Measurements from ENCODE around the gene OR10T2.
"Not testable (repeated sequence)": the region's sequence is repeated elsewhere in the genome, so short reads cannot be mapped to it uniquely, and the experiment has no call there.

Gene OR10T2

GRCh38 chr1:158398818-158399514 lies at the start of gene OR10T2:
OR10T2 (minus strand) TSS chr1:158399466; CDS start chr1:158399466, 0 bp downstream.
- no peak within 1 kb of the TSS for H3K4me3 ChIP-seq (ENCODE audit: low read depth, low read length)

- no peak overlapping the region for H3K4me3 ChIP-seq (ENCODE audit: low read depth, low read length)
These were observed 46.1 kb upstream of the OR10T2 start for GRCh38 chr1:158445376-158445775.

GRCh38 chr1:158434741-158435140 lies 35.5 kb upstream of the OR10T2 start:
- H3K4me3 ChIP-seq (ENCODE audit: low read depth, low read length), result no peak overlapping the region

GRCh38 chr1:158430163-158430562 lies 30.9 kb upstream of the OR10T2 start:
- not testable (repeated sequence) for H3K4me3 ChIP-seq (ENCODE audit: low read depth, low read length)

- H3K4me3 ChIP-seq (ENCODE audit: low read depth, low read length), result no peak within 1 kb of the TSS
These were observed 26.9 kb upstream of the OR10T2 start, which contains the start of gene OR10K2 for GRCh38 chr1:158426137-158426536. OR10K2 (minus strand) TSS chr1:158426237; CDS start chr1:158420866, 5,371 bp downstream.

GRCh38 chr1:158425027-158425426 lies 25.8 kb upstream of the OR10T2 start:
- H3K4me3 ChIP-seq (ENCODE audit: low read depth, low read length), result no peak overlapping the region

- H3K4me3 ChIP-seq (ENCODE audit: low read depth, low read length), result no peak overlapping the region
These were observed 22.9 kb upstream of the OR10T2 start for GRCh38 chr1:158422212-158422611.

GRCh38 chr1:158417586-158417985 lies 18.3 kb upstream of the OR10T2 start:
- no peak overlapping the region for H3K4me3 ChIP-seq (ENCODE audit: low read depth, low read length)

- H3K4me3 ChIP-seq (ENCODE audit: low read depth, low read length), result no peak overlapping the region
These were observed 15.5 kb upstream of the OR10T2 start for GRCh38 chr1:158414651-158415345.

GRCh38 chr1:158407092-158407491 lies 7.8 kb upstream of the OR10T2 start:
- no peak overlapping the region for H3K4me3 ChIP-seq (ENCODE audit: low read depth, low read length)

GRCh38 chr1:158400871-158401270 lies 1.6 kb upstream of the OR10T2 start:
- no peak overlapping the region for H3K4me3 ChIP-seq (ENCODE audit: low read depth, low read length)

GRCh38 chr1:158396646-158397045 lies 2.6 kb downstream of the OR10T2 start:
- H3K4me3 ChIP-seq (ENCODE audit: low read depth, low read length), result no peak overlapping the region

GRCh38 chr1:158393476-158393875 lies 5.8 kb downstream of the OR10T2 start:
- H3K4me3 ChIP-seq (ENCODE audit: low read depth, low read length), result no peak overlapping the region

- H3K4me3 ChIP-seq (ENCODE audit: low read depth, low read length), result no peak overlapping the region
These were observed 8.2 kb downstream of the OR10T2 start for GRCh38 chr1:158391099-158391498.

GRCh38 chr1:158390331-158390730 lies 8.9 kb downstream of the OR10T2 start:
- H3K4me3 ChIP-seq (ENCODE audit: low read depth, low read length), result no peak overlapping the region

GRCh38 chr1:158374860-158375259 lies 24.4 kb downstream of the OR10T2 start:
- no peak overlapping the region for H3K4me3 ChIP-seq (ENCODE audit: low read depth, low read length)

GRCh38 chr1:158374101-158374500 lies 25.2 kb downstream of the OR10T2 start:
- not testable (repeated sequence) for H3K4me3 ChIP-seq (ENCODE audit: low read depth, low read length)

GRCh38 chr1:158371188-158371953 lies 27.9 kb downstream of the OR10T2 start:
- no peak overlapping the region for H3K4me3 ChIP-seq (ENCODE audit: low read depth, low read length)

- H3K4me3 ChIP-seq (ENCODE audit: low read depth, low read length), result no peak overlapping the region
These were observed 32.5 kb downstream of the OR10T2 start for GRCh38 chr1:158366783-158367182.

GRCh38 chr1:158362941-158363340 lies 36.3 kb downstream of the OR10T2 start:
- no peak overlapping the region for H3K4me3 ChIP-seq (ENCODE audit: low read depth, low read length)

- no peak overlapping the region for H3K4me3 ChIP-seq (ENCODE audit: low read depth, low read length)
These were observed 36.8 kb downstream of the OR10T2 start for GRCh38 chr1:158362482-158362881.

GRCh38 chr1:158357441-158357840 lies 41.8 kb downstream of the OR10T2 start:
- no peak overlapping the region for H3K4me3 ChIP-seq (ENCODE audit: low read depth, low read length)
